HepG2 (cell line): ENCODE results near the gene EPX. TPM values are rescaled to one million over a fixed set of nuclear protein-coding genes. Genes with fewer than 3 reads are reported as not detected.

ENCODE experiments used
- GFI1 ChIP-seq: sonication (generic); formaldehyde crosslinking; IDR thresholded peaks from 2 replicates; pipeline ENCODE4 v1.5.0; 2020; ENCODE audit warnings: missing genetic modification reagents, mild to moderate bottlenecking, borderline replicate concordance
- MBNL3 ChIP-seq: fragments of 250-450 bp; sonication (Bioruptor Pico); conservative IDR thresholded peaks from 2 replicates; pipeline ENCODE4 v1.8.0; 2022; ENCODE audit warnings: mild to moderate bottlenecking, inconsistent platforms
- RXRA ChIP-seq: sonication (generic); formaldehyde crosslinking; IDR thresholded peaks from 2 replicates; pipeline ENCODE4 v1.5.1; 2020; ENCODE audit warnings: missing genetic modification reagents
- SIN3B ChIP-seq: fragments of 150-350 bp; IDR thresholded peaks from 2 replicates; pipeline ENCODE4 v1.6.1; 2014; ENCODE audit warnings: low read length
- ZBTB10 ChIP-seq: sonication (generic); formaldehyde crosslinking; IDR thresholded peaks from 2 replicates; pipeline ENCODE4 v1.4.0; 2020; ENCODE audit warnings: missing genetic modification reagents, borderline replicate concordance
- ZFYVE20 ChIP-seq: sonication (generic); formaldehyde crosslinking; IDR thresholded peaks from 2 replicates; pipeline ENCODE4 v1.8.0; 2023; ENCODE audit warnings: low read depth, mild to moderate bottlenecking, moderate library complexity, missing genetic modification reagents, borderline replicate concordance
- ZNF225 ChIP-seq: sonication (generic); formaldehyde crosslinking; IDR thresholded peaks from 2 replicates; pipeline ENCODE4 v1.4.0; 2020; ENCODE audit warnings: mild to moderate bottlenecking, missing genetic modification reagents
- ZNF350 ChIP-seq: sonication (generic); formaldehyde crosslinking; IDR thresholded peaks from 2 replicates; pipeline ENCODE4 v1.4.0; 2020; ENCODE audit warnings: mild to moderate bottlenecking, low read depth, missing genetic modification reagents, borderline replicate concordance
- ZSCAN20 ChIP-seq: sonication (generic); formaldehyde crosslinking; IDR thresholded peaks from 2 replicates; pipeline ENCODE4 v1.4.0; 2020; ENCODE audit warnings: missing genetic modification reagents, mild to moderate bottlenecking, borderline replicate concordance
- polyA plus RNA-seq, 8 experiments: library from polyadenylated mRNA; depleted of rRNA in 3 of 8; stranded (reverse) in 7 of 8; unstranded in 1 of 8; fragments of >200 nt; fragmentation: Illumina TruSeq in 4 of 8; extraction: Trizol in 4 of 8; gene quantifications; 2 replicates each; pipeline versions ENCODE4 v1.2.1 to v1.2.3, GENCODE V29; 2011 to 2016; ENCODE audit warnings: low read depth in 4 of 8, missing spikeins in 1 of 8, mixed read lengths in 1 of 8; ENCODE audit not compliant: insufficient read depth in 1 of 8
- total RNA-seq, 5 experiments: library from RNA; depleted of rRNA; stranded (reverse); fragments of >200 nt; fragmentation: Illumina TruSeq; extraction: Trizol; gene quantifications; 2 replicates each; pipeline ENCODE4 v1.2.3, GENCODE V29; 2016; ENCODE audit warnings: low read depth in 1 of 5
- TF ChIP-seq, protein P1 (sequence below): sonication (generic); formaldehyde crosslinking; IDR thresholded peaks from 2 replicates; pipeline ENCODE4 v1.4.0; 2020; ENCODE audit warnings: missing genetic modification reagents, borderline replicate concordance
- TF ChIP-seq, protein P2 (sequence below), 2 experiments: fragments of 450-650 bp in 1 of 2; sonication (generic) in 1 of 2; formaldehyde crosslinking in 1 of 2; IDR thresholded peaks; 2 replicates each; pipeline versions ENCODE4 v1.6.1 to v1.8.0; 2016 to 2022; ENCODE audit warnings: antibody characterized with exemption in 1 of 2, mild to moderate bottlenecking in 1 of 2, missing genetic modification reagents in 1 of 2

EPX gene
- total and polyA plus RNA-seq, 2 of the 13 experiments (the other 11 are each of a cell fraction or from before 2014, with no cell fraction given): not detected

DNA sequence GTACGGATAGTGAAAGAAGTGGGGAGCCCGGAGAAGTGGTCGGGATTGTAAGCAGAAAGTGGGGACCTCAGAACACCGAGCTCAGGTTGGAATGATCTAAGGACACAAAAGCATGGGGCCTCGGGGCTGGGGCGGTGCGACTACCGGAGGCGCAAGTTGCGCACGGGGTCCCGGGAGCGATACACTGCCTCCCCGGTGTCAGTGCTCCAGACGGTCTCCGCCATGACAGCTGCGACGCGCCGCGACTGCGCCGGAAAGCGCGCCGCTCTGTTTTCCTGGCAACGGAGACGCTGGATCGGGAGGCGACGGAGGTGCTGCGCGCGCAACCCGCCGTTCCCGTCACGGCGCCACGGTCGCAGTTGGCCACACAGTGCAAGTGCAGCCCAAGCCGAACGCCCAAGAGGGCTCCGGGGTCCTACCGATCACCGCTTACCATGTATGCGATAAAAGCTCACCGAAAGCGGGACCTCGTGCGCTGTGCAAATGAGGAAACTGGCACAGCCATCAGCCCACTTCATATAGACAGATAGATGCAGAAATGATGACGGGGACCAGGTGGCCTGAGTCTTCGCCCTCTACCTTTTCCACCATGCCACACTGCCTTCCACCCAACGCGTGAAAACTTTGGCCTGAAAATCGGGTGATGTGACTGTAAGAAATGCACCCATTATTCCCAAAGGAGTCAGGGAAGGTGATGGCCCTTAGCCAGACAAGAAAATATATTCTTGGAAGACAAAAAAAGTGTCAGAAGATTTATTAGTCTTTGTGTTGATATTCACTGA lies 26.7 kb downstream of the EPX start, which contains the start of gene MKS1 (continued):
- TF ChIP-seq ZBTB10 (no peak), RXRA (CRISPR knock-in tag) (peak; percentile 74; the same call in 1 of the 2 replicates), SIN3B (peak; percentile 94), ZSCAN20 (peak; percentile 72), MBNL3 (no peak), ZNF225 (CRISPR knock-in tag) (peak; percentile 76; the same call in 1 of the 2 replicates), ZNF350 (CRISPR knock-in tag) (peak; percentile 94), GFI1 (CRISPR knock-in tag) (peak; percentile 72; the same call in 1 of the 2 replicates), ZFYVE20 (CRISPR knock-in tag) (no peak)
- TF ChIP-seq, protein P1, sequence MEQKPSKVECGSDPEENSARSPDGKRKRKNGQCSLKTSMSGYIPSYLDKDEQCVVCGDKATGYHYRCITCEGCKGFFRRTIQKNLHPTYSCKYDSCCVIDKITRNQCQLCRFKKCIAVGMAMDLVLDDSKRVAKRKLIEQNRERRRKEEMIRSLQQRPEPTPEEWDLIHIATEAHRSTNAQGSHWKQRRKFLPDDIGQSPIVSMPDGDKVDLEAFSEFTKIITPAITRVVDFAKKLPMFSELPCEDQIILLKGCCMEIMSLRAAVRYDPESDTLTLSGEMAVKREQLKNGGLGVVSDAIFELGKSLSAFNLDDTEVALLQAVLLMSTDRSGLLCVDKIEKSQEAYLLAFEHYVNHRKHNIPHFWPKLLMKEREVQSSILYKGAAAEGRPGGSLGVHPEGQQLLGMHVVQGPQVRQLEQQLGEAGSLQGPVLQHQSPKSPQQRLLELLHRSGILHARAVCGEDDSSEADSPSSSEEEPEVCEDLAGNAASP: peak; percentile 53; the same call in 1 of the 2 replicates
- TF ChIP-seq, protein P2, sequence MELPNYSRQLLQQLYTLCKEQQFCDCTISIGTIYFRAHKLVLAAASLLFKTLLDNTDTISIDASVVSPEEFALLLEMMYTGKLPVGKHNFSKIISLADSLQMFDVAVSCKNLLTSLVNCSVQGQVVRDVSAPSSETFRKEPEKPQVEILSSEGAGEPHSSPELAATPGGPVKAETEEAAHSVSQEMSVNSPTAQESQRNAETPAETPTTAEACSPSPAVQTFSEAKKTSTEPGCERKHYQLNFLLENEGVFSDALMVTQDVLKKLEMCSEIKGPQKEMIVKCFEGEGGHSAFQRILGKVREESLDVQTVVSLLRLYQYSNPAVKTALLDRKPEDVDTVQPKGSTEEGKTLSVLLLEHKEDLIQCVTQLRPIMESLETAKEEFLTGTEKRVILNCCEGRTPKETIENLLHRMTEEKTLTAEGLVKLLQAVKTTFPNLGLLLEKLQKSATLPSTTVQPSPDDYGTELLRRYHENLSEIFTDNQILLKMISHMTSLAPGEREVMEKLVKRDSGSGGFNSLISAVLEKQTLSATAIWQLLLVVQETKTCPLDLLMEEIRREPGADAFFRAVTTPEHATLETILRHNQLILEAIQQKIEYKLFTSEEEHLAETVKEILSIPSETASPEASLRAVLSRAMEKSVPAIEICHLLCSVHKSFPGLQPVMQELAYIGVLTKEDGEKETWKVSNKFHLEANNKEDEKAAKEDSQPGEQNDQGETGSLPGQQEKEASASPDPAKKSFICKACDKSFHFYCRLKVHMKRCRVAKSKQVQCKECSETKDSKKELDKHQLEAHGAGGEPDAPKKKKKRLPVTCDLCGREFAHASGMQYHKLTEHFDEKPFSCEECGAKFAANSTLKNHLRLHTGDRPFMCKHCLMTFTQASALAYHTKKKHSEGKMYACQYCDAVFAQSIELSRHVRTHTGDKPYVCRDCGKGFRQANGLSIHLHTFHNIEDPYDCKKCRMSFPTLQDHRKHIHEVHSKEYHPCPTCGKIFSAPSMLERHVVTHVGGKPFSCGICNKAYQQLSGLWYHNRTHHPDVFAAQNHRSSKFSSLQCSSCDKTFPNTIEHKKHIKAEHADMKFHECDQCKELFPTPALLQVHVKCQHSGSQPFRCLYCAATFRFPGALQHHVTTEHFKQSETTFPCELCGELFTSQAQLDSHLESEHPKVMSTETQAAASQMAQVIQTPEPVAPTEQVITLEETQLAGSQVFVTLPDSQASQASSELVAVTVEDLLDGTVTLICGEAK (IDR thresholded peaks at IDR 0.05): no peak
- TF ChIP-seq, protein P2 (CRISPR knock-in tag; IDR thresholded peaks at IDR 0.05): peak; percentile 77
